Esophagus muscularis mucosa (tissue), 3 donors: ENCODE results near the gene CLIC1.

ENCODE experiments used
- POLR2A ChIP-seq: fragments of 450-650 bp; IDR thresholded peaks from one replicate; pipeline ENCODE4 v1.6.1; 2017; ENCODE audit warnings: antibody characterized with exemption, moderate library complexity, mild to moderate bottlenecking, low read depth
- POLR2AphosphoS5 ChIP-seq, 2 donors: sonication (generic); formaldehyde crosslinking; IDR thresholded peaks; one replicate each; pipeline ENCODE4 v1.6.1; 2017; ENCODE audit warnings: antibody characterized with exemption in 2 of 2
- TF ChIP-seq, protein P1 (sequence below), 3 experiments: fragments of 200-600 bp in 2 of 3; fragments of 450-650 bp in 1 of 3; sonication (generic) in 2 of 3; IDR thresholded peaks; one replicate each; pipeline ENCODE4 v1.5.1; 2017 to 2019; ENCODE audit warnings: antibody characterized with exemption in 3 of 3, mild to moderate bottlenecking in 2 of 3, moderate library complexity in 1 of 3

- no peak for TF ChIP-seq POLR2AphosphoS5 (IDR thresholded peaks at IDR 0.05)
- TF ChIP-seq, protein P1, sequence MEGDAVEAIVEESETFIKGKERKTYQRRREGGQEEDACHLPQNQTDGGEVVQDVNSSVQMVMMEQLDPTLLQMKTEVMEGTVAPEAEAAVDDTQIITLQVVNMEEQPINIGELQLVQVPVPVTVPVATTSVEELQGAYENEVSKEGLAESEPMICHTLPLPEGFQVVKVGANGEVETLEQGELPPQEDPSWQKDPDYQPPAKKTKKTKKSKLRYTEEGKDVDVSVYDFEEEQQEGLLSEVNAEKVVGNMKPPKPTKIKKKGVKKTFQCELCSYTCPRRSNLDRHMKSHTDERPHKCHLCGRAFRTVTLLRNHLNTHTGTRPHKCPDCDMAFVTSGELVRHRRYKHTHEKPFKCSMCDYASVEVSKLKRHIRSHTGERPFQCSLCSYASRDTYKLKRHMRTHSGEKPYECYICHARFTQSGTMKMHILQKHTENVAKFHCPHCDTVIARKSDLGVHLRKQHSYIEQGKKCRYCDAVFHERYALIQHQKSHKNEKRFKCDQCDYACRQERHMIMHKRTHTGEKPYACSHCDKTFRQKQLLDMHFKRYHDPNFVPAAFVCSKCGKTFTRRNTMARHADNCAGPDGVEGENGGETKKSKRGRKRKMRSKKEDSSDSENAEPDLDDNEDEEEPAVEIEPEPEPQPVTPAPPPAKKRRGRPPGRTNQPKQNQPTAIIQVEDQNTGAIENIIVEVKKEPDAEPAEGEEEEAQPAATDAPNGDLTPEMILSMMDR (IDR thresholded peaks at IDR 0.05) = no peak
- no peak for TF ChIP-seq POLR2A
Observed at GRCh38 chr6:31719001-31719400, 17.3 kb downstream of the CLIC1 start.
